ENCODE results near the gene YTHDF2.
"Not testable (repeated sequence)": the region's sequence is repeated elsewhere in the genome, so short reads cannot be mapped to it uniquely, and the experiment has no call there.

YTHDF2 gene

GRCh38 chr1:28736450-28737306 lies at the start of gene YTHDF2:
TSS of gene YTHDF2 (plus strand) at chr1:28736940. CDS start at chr1:28737121, 181 bp downstream.
- peak; percentile 99 for DNase-seq

GRCh38 chr1:28691627-28692026 lies 45.1 kb upstream of the YTHDF2 start:
- not testable (repeated sequence) for DNase-seq

GRCh38 chr1:28703629-28704028 lies 33.1 kb upstream of the YTHDF2 start:
- DNase-seq = no peak

GRCh38 chr1:28716336-28716735 lies 20.4 kb upstream of the YTHDF2 start:
- no peak for DNase-seq

- DNase-seq = no peak
These were observed 18.6 kb upstream of the YTHDF2 start for GRCh38 chr1:28718166-28718565.

- DNase-seq = no peak
These were observed 18.0 kb upstream of the YTHDF2 start for GRCh38 chr1:28718586-28719331.

GRCh38 chr1:28719332-28719619 lies 17.5 kb upstream of the YTHDF2 start:
- DNase-seq = no peak

- no peak for DNase-seq
These were observed 16.4 kb upstream of the YTHDF2 start for GRCh38 chr1:28720376-28720775.

- not testable (repeated sequence) for DNase-seq
These were observed 14.8 kb upstream of the YTHDF2 start for GRCh38 chr1:28721927-28722326.

- DNase-seq = not testable (repeated sequence)
These were observed 11.4 kb upstream of the YTHDF2 start for GRCh38 chr1:28725365-28725764.

GRCh38 chr1:28735961-28736449 lies 735 bp upstream of the YTHDF2 start:
- no peak for DNase-seq

GRCh38 chr1:28737307-28738132 lies 780 bp downstream of the YTHDF2 start:
- DNase-seq = peak; percentile 50

- no peak for DNase-seq
These were observed 3.4 kb downstream of the YTHDF2 start for GRCh38 chr1:28740118-28740517.

GRCh38 chr1:28744184-28744583 lies 7.4 kb downstream of the YTHDF2 start:
- no peak for DNase-seq

GRCh38 chr1:28745653-28746173 lies 9.0 kb downstream of the YTHDF2 start:
- no peak for DNase-seq

GRCh38 chr1:28750330-28750729 lies 13.6 kb downstream of the YTHDF2 start:
- DNase-seq = no peak

GRCh38 chr1:28750771-28751294 lies 14.1 kb downstream of the YTHDF2 start:
- not testable (repeated sequence) for DNase-seq

GRCh38 chr1:28751315-28752060 lies 14.7 kb downstream of the YTHDF2 start:
- DNase-seq = no peak

GRCh38 chr1:28755701-28756100 lies 19.0 kb downstream of the YTHDF2 start:
- no peak for DNase-seq

GRCh38 chr1:28756846-28757245 lies 20.1 kb downstream of the YTHDF2 start:
- no peak for DNase-seq

GRCh38 chr1:28758420-28758819 lies 21.7 kb downstream of the YTHDF2 start:
- DNase-seq = no peak

- DNase-seq = no peak
These were observed 22.5 kb downstream of the YTHDF2 start for GRCh38 chr1:28759257-28759656.

All from activated CD8-positive, alpha-beta memory T cell treated with anti-CD3 and anti-CD28 coated beads, Interleukin-2, amount 50 U/mL, for 4 hours (primary cell).